HEK293 (cell line): ENCODE results near the gene COL6A1.

ENCODE experiments used
- ZNF184 ChIP-seq: fragments of 450-650 bp; IDR thresholded peaks from 2 replicates; pipeline ENCODE4 v1.5.1; 2018; ENCODE audit warnings: missing biosample characterization, mild to moderate bottlenecking, missing genetic modification characterization
- ZNF521 ChIP-seq: fragments of 450-650 bp; formaldehyde crosslinking; IDR thresholded peaks from 2 replicates; pipeline ENCODE4 v1.5.1; 2017; ENCODE audit warnings: missing biosample characterization, mild to moderate bottlenecking, missing genetic modification characterization
- TF ChIP-seq, protein P1 (sequence below): fragments of 450-650 bp; formaldehyde crosslinking; IDR thresholded peaks from 2 replicates; pipeline ENCODE4 v1.5.1; 2016; ENCODE audit warnings: missing biosample characterization, missing genetic modification characterization

- TF ChIP-seq, protein P1, sequence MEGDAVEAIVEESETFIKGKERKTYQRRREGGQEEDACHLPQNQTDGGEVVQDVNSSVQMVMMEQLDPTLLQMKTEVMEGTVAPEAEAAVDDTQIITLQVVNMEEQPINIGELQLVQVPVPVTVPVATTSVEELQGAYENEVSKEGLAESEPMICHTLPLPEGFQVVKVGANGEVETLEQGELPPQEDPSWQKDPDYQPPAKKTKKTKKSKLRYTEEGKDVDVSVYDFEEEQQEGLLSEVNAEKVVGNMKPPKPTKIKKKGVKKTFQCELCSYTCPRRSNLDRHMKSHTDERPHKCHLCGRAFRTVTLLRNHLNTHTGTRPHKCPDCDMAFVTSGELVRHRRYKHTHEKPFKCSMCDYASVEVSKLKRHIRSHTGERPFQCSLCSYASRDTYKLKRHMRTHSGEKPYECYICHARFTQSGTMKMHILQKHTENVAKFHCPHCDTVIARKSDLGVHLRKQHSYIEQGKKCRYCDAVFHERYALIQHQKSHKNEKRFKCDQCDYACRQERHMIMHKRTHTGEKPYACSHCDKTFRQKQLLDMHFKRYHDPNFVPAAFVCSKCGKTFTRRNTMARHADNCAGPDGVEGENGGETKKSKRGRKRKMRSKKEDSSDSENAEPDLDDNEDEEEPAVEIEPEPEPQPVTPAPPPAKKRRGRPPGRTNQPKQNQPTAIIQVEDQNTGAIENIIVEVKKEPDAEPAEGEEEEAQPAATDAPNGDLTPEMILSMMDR (tag by site-specific recombination) = no peak
- TF ChIP-seq ZNF184 (tag by site-specific recombination) (no peak), ZNF521 (tag by site-specific recombination) (no peak)
Measured at GRCh38 chr21:46005081-46005480, 23.5 kb downstream of the COL6A1 start.
